C4-2B (cell line): ENCODE data around the gene FEZF1.

Source experiments
- CTCF ChIP-seq: fragments of 450-650 bp; conservative IDR thresholded peaks from 2 replicates; pipeline ENCODE4 v1.5.1; 2017; ENCODE audit warnings: mild to moderate bottlenecking
- ZFX ChIP-seq: fragments of 450-650 bp; IDR thresholded peaks from 2 replicates; pipeline ENCODE4 v1.6.1; 2017

GRCh38 chr7:122350701-122351100 is 46.2 kb upstream of the FEZF1 start:
- TF ChIP-seq CTCF: peak; percentile 13; the same call in 1 of the 2 replicates
- TF ChIP-seq ZFX: no peak
